GM19023 (cell line): ENCODE results near the gene CAMTA1.

Experiments
- ATAC-seq: cut with Tn5 transposase; IDR thresholded peaks from one replicate; pipeline ENCODE4 v1.9.1; 2021; ENCODE audit warnings: mild to moderate bottlenecking, moderate library complexity; ENCODE audit not compliant: unreplicated experiment

Gene CAMTA1

DNA sequence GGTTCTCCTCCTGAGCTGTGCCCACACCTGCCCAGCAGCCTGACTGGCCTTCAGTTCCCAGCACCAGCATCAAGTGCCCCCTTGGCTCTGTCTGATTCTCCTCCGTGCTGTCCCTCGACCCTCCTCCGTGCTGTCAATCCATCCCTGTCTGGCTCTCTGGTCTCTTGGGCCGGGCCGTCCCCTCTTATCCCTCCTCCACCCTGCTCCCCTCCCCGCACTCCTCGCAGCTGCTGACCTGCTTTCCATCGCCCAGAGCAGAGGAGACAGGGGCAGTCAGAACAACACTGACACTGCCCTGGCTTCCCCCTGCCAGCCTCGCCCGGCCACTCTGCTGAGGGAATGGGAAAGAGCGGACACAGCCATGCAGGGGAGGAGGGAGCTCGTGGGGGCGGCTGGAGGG is 267.4 kb downstream of the CAMTA1 start:
- ATAC-seq, result no peak

GRCh38 chr1:7060745-7061144 is 275.5 kb downstream of the CAMTA1 start:
- ATAC-seq, result no peak

DNA sequence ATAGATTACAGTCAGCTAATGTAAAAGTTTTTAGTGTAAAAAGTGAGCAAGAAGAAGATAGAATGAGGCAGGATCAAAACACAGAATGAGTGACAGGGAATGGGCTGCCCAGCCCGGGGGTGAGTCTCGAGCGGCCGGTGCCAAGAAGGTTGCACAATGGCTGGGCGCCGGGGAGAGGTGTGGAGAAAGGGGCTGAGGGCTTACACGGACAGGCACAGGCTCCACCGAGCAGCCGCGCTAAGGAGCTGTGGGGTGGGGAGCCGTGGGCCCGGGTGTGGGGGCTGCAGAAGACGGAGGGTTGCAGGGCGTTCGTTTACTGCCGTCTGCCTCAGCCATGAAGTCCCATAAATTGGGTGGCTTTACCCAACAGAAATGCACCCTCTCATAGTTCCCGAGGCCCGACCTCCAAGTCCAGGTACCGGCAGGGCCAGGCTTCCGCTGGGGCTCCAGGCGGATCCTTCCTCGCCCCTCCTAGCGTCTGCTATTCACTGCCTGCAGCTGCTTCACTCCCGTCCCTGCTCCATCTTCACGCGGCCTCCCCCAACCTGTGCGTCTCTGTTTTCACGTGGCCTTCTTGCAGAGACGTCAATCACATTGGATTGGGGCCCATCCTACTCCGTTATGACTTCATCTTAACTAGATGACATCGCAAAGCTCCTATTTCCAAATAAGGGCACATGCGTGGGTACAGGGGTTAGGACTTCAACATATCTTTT is 277.2 kb downstream of the CAMTA1 start:
- no peak for ATAC-seq

- ATAC-seq, result no peak
These were observed 278.7 kb downstream of the CAMTA1 start for GRCh38 chr1:7063981-7064380.

DNA sequence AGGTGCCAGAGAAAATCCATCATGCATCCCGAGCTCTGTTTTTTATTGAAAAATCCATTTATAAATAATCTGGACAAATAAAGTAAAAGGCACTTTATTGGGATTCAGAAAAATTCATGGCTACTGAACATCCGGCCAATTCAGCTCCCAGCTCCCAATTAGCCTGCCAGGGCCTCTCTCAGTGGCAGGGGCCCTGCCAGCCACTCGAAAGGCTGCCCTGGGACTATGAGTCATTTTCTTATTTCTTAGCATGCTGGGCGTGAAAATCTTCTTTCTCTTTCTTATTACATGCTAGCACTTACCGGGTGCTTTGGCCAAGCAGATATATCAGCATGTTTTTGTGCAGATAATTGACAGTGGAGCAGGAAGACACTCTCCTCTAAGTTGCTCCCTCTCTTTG is 283.3 kb downstream of the CAMTA1 start:
- ATAC-seq, result no peak

GRCh38 chr1:7069931-7070330 is 284.7 kb downstream of the CAMTA1 start:
- no peak for ATAC-seq

- no peak for ATAC-seq
These were observed 285.3 kb downstream of the CAMTA1 start for GRCh38 chr1:7070389-7071029.

DNA sequence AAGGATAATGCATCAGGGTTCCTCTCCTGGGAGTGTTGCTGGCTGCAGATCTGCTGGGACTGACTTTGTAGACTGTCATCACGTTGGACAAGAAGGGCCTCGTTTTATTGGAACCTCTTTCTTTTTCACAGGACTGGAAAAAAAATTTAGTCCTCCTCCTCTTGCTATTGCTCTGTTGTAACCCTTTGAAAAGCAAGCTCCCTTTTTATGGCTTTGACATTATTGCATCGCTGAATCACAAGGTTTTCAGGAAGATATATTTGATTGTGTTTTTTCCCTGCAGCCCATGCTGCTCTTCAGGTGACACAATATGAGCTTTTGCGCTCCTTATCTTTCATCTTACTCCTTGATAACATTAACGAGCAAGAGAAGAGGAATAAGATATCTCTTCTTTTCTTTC is 290.9 kb downstream of the CAMTA1 start:
- ATAC-seq, result no peak

DNA sequence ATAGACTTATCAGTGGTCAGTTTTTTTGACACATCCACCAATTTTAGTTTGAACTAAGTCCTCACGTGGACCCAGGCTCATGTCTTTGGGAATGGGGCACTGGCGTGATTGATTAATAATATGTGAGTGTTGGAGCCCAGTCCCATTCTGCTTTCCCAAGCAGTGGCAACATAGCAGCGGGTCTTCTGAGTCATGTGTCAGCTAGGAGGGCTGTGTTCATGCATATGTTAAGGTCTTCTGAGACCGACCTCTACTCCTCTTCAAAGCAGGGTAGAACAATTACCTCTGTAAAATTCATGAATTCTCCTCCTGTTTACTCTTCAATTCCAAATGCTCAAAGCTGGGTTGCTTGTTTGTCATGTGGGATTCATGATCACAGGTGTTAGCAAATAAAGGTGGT is 291.3 kb downstream of the CAMTA1 start:
- no peak for ATAC-seq

DNA sequence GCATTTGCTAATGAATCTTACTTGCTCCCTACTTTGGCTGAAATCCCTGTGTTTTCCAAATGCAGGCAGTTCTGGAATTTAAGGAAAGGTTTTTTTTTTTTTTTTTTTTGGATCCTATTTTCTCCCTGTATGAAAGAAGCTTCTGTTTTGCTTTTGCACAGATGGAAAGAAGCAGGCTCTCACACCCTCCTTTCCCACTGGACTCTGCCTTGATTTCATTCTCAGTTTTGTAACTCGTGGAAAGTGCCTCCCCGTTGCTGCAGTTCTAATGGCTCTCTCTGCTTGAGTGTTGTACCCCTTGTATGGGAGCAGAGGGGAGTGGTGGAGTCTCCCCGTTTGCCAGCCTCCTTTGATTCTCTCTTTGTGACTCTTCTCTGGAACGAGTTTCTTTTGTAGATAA is 291.9 kb downstream of the CAMTA1 start:
- ATAC-seq, result no peak

DNA sequence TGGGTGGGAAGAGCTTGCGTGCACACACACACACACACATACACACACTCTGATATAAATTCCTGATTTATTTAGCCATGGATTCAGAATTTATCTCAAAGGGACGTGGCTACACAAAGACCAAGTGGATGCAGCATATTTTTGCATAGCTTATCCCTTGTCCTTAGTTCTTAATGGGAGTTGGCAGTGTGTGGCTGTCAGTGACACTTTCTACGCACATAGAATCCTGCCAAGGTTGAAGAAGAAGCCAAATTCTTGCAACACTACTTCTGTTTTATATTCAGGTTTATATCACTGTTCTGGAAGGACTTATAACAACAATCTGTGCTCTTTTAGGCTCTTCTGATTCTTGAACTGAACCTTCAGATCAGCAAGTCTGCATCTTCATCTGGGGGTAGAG is 292.7 kb downstream of the CAMTA1 start:
- no peak for ATAC-seq

DNA sequence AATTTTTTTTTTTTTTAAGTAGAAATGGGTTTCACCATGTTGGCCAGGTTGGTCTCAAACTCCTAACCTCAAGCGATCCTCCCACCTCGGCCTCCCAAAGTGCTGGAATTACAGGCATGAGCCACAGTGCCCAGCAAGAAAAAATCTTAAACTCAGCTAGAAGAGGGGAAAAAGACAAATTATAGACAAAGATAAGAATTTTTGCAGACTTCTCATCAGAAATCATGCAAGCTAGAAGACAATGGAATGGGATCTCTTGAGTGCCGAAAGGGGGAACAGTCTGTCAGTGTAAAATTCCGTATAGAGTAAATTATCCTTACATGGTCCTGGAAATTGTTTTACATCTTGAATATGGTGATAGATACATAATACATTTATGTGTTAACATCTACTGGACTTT is 294.4 kb downstream of the CAMTA1 start:
- no peak for ATAC-seq

GRCh38 chr1:7084232-7084894 is 299.1 kb downstream of the CAMTA1 start:
- no peak for ATAC-seq

GRCh38 chr1:7085521-7085920 is 300.3 kb downstream of the CAMTA1 start:
- ATAC-seq, result no peak

DNA sequence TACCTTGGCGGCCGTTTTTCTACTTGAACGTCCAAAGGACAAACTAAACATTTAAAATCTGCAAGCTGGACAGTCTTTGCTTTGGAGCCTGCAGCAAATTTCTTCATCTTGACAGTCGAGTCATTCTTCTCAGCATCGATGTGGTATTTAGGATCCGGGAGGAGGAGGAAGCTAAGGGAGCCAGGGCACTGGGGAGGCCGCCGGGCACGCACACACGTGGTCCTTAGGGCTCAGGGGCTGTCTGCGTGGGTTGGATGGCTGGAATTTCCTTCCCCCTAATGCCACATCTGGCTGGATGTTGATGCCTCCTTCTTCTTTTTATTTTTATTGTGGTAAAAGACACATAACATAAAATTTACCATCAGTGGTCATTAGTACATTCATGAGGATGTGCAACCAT is 300.9 kb downstream of the CAMTA1 start:
- no peak for ATAC-seq

DNA sequence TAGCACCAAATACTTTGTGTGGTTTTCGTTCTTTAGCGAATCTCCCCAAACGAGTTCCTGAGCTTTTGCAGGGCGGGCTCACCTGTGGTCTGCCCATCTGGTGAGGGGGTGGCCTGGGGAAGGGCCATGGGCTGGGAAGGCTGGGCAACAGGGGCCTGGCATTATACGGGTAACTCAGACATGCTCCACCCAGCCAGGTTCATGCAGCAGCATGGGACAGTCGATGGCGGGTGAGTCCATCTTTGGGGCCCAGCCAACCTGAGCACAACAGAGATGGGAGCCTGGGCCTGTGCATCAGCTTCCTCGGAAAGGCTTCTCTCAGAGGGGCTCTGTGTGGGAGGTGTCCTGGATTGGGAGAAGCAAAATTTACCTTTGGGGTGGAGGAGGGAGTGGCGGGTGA is 302.6 kb downstream of the CAMTA1 start:
- ATAC-seq, result no peak

GRCh38 chr1:7089497-7089896 is 304.2 kb downstream of the CAMTA1 start:
- ATAC-seq, result no peak

DNA sequence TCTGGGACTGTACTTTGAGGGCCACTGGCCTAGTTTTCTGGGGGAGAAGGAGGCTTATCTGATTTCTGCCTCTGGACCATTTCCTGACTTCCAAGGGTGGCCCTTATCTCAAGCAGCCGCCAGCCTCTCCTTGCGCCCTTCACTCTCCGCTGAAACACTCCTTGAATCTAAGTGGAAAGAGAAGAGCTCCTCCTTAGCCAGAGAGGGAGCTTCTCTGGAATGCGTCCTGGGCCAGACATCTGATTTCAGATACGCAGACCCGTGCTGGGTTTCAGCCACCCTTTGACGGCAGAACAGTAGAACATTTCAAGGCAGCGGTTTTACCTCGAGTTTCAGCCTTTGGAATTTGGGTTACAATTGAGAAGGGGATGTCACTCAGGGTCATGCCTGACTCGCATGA is 308.0 kb downstream of the CAMTA1 start:
- ATAC-seq, result no peak

- no peak for ATAC-seq
These were observed 308.8 kb downstream of the CAMTA1 start for GRCh38 chr1:7094086-7094485.

DNA sequence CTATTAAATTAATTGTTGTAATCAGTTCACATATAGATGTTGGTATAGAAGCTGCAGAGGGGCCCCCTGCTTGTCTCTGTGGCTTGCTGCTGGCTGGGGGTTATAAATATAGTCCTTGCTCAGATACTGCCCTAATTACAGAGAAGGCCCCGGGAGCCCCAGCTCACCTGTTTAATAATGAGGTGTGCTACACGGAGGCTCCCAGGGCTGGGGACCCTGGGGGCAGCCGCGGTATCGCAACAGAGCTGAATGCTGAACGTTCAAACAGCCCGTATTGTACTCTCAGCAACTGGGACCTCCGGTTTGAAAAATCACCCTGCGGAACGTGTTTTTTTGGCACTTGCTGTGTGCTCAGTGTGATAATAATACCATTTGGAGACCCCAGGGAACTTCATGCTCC is 309.3 kb downstream of the CAMTA1 start:
- ATAC-seq, result no peak

- ATAC-seq, result no peak
These were observed 310.2 kb downstream of the CAMTA1 start for GRCh38 chr1:7095343-7095964.
